ENCODE data around the gene WTAP.
A peak's percentile ranks its signal among the peaks of the same experiment; 100 is the strongest.

The WTAP gene

GRCh38 chr6:159691133-159691962 lies 36.0 kb upstream of the WTAP start:
- Histone ChIP-seq H3K79me2 (peaks cover 40% of the 10 kb centered on the region), H2AFZ (peak overlapping the region; percentile 93), H3K9ac (no peak overlapping the region), H3K9me3 (ENCODE audit: control insufficient read depth, low read length) (no peaks in the 10 kb centered on the region), H3K4me1 (peaks cover 12% of the 10 kb centered on the region), H3K4me2 (ENCODE audit: low read length) (peak overlapping the region; percentile 93), H3K4me3 (ENCODE audit: low read depth, low read length) (peak overlapping the region; percentile 93), H3K36me3 (ENCODE audit: control insufficient read depth, insufficient read depth, low read length) (no peaks in the 10 kb centered on the region), H3K27ac (peak overlapping the region; percentile 96), H3K27me3 (ENCODE audit: control insufficient read depth, insufficient read depth, low read length) (no peaks in the 10 kb centered on the region)
- peak; percentile 75 for TF ChIP-seq CTCF (IDR thresholded peaks at IDR 0.05)

DNA sequence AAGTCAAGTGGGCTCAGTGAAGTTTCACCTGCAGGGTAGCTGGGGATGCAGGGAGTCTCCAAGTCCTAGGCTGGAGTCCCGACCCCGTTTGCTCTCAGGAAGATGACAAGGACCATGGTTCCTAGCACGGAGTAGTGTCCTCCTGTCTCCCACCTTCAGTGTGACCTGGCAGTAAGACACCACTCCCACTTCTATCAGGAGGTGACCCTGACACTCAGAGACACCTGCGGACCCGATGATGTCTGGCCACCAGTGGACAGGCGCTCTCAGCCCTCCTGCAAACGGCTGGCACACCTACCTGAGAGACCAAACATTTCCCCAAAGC lies 35.4 kb upstream of the WTAP start:
- Histone ChIP-seq H3K27me3 (ENCODE audit: control insufficient read depth, insufficient read depth, low read length) (no peaks in the 10 kb centered on the region), H3K27ac (peak overlapping the region; percentile 96), H3K79me2 (peaks cover 38% of the 10 kb centered on the region), H2AFZ (peak overlapping the region; percentile 93), H3K4me1 (peaks cover 12% of the 10 kb centered on the region), H3K4me2 (ENCODE audit: low read length) (peak overlapping the region; percentile 93), H3K36me3 (ENCODE audit: control insufficient read depth, insufficient read depth, low read length) (no peaks in the 10 kb centered on the region), H3K9me3 (ENCODE audit: control insufficient read depth, low read length) (no peaks in the 10 kb centered on the region), H3K4me3 (ENCODE audit: low read depth, low read length) (peak overlapping the region; percentile 93), H3K9ac (no peak overlapping the region)
- no peak for TF ChIP-seq CTCF (IDR thresholded peaks at IDR 0.05)

DNA sequence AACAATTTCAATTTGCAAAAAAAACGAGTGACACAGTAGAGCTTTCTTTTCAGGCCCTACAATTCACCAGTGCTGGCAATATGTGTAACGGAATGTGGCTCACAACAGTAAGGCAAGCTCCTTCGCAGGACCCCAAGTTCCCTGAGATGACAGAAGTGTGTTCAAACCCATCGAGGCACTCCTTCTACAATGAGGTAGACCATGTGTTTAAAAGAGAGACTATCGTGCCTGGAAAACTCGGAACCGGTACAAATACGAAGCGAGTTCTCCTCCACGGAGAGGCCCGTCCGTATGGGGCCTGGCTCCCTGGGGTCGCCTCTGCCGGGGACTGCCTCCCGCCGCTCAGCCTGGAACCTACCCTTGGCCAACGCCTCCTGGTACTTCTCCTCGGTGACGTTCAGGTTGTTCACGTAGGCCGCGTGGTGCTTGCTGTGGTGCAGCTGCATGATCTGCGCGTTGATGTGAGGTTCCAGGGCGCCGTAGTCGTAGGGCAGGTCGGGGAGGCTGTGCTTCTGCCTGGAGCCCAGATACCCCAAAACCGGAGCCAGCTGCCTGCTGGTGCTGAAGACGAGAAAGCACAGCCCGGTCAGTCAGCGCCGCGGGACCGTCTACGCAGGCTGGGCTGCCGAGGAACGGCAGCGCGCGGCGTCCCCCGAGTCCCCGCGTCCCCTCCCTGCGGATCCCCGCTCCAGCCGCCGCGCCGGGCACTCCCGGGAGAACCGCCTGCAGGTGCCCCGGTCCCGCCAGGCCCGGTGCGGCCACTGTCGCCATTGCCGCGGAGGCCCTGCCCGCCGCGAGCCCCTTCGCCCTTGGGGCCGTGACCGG lies 34.8 kb upstream of the WTAP start:
- no peaks in the 10 kb centered on the region for H3K9me3 ChIP-seq (ENCODE audit: control insufficient read depth, low read length)
- peaks cover 34% of the 10 kb centered on the region for H3K79me2 ChIP-seq
- H3K27me3 ChIP-seq (ENCODE audit: control insufficient read depth, insufficient read depth, low read length) = no peaks in the 10 kb centered on the region
- TF ChIP-seq CTCF (IDR thresholded peaks at IDR 0.05) = no peak
- H3K27ac ChIP-seq = peak overlapping the region; percentile 96
- H3K36me3 ChIP-seq (ENCODE audit: control insufficient read depth, insufficient read depth, low read length) = no peaks in the 10 kb centered on the region
- peak overlapping the region; percentile 93 for H2AFZ ChIP-seq
- H3K9ac ChIP-seq = peak overlapping the region; percentile 64
- peak overlapping the region; percentile 93 for H3K4me3 ChIP-seq (ENCODE audit: low read depth, low read length)
- H3K4me2 ChIP-seq (ENCODE audit: low read length) = peak overlapping the region; percentile 93
- peaks cover 12% of the 10 kb centered on the region for H3K4me1 ChIP-seq

GRCh38 chr6:159693128-159693893 lies 34.0 kb upstream of the WTAP start, which contains the start of gene SOD2:
TSS of gene SOD2 (minus strand) at chr6:159693241. CDS start at chr6:159693167, 74 bp downstream.
- Histone ChIP-seq H3K9me3 (ENCODE audit: control insufficient read depth, low read length) (no peaks in the 10 kb centered on the region), H3K4me3 (ENCODE audit: low read depth, low read length) (peak within 1 kb of the TSS; percentile 93), H3K4me1 (peaks cover 12% of the 10 kb centered on the region), H3K27ac (peak within 1 kb of the TSS; percentile 96), H3K9ac (peak within 1 kb of the TSS; percentile 79), H3K4me2 (ENCODE audit: low read length) (peak within 1 kb of the TSS; percentile 93), H3K27me3 (ENCODE audit: control insufficient read depth, insufficient read depth, low read length) (no peaks in the 10 kb centered on the region), H3K79me2 (peaks cover 29% of the 10 kb centered on the region), H3K36me3 (ENCODE audit: control insufficient read depth, insufficient read depth, low read length) (no peaks in the 10 kb centered on the region), H2AFZ (peak within 1 kb of the TSS; percentile 93)
- no peak for TF ChIP-seq CTCF (IDR thresholded peaks at IDR 0.05)

Measured in parathyroid adenoma (tissue), 2 donors.